GM12878 (cell line): ENCODE measurements around the gene ZDHHC21. TPM values are rescaled to one million over a fixed set of nuclear protein-coding genes. Genes with fewer than 3 reads are reported as not detected.

ENCODE experiments used
- ATAC-seq: fragments of 200-7000 bp; cut with Tn5 transposase; 3 replicates; pipeline ENCODE4 v1.9.1; 2020; ENCODE audit warnings: mild to moderate bottlenecking, moderate library complexity
- BruUV-seq: library from RNA; stranded (reverse); fragments of 400-500 nt; replicated peaks from 2 replicates; lab custom pipeline; 2021; lab: Mats Ljungman, UMichigan
- CTCF ChIA-PET: fragments of 300-600 bp; sonication (Branson Sonifier 250); formaldehyde crosslinking; extraction: SDS; loops from one replicate; lab custom pipeline; 2021; ENCODE audit warnings: inconsistent platforms; lab: Yijun Ruan, JAX
- POLR2A ChIA-PET: fragments of 350-600 bp; formaldehyde crosslinking; extraction: SDS; loops from one replicate; lab custom pipeline; 2021; ENCODE audit warnings: inconsistent platforms; lab: Charles Lee
- RAD21 ChIA-PET: fragments of 300-600 bp; sonication (Branson Sonifier 250); formaldehyde crosslinking; loops from one replicate; lab custom pipeline; 2023; ENCODE audit warnings: antibody characterized with exemption; ENCODE audit not compliant: unreplicated experiment; lab: Charles Lee
- SMC1A ChIA-PET: fragments of 300-600 bp; sonication (Branson Sonifier 250); formaldehyde crosslinking; loops from one replicate; lab custom pipeline; 2023; ENCODE audit not compliant: unreplicated experiment, uncharacterized antibody; lab: Charles Lee
- DNase-seq: peaks from one replicate; pipeline ENCODE4 v3.0.0-alpha.2; 2011; ENCODE audit warnings: low read depth, low spot score
- FAIRE-seq: peaks from 3 replicates; lab custom pipeline; 2011; peaks lifted over from hg19 to GRCh38; lab: Jason Lieb, UNC
- H2AFZ ChIP-seq: 2 replicates; pipeline ENCODE4 v1.6.0; 2011; ENCODE audit warnings: low read depth, low read length, control low read depth; ENCODE audit not compliant: control insufficient read depth
- H3K27ac ChIP-seq: 2 replicates; pipeline ENCODE4 v1.5.1; 2011; ENCODE audit warnings: control low read depth; ENCODE audit not compliant: control insufficient read depth, insufficient read depth
- H3K27me3 ChIP-seq, 2 experiments: replicated peaks in 1 of 2; 2 replicates each; pipeline versions ENCODE4 v1.6.0 to v1.6.1; 2011; ENCODE audit warnings: low read length in 1 of 2; ENCODE audit not compliant: control insufficient read depth in 2 of 2, insufficient read depth in 2 of 2
- H3K36me3 ChIP-seq, 2 experiments: 2 replicates each; pipeline ENCODE4 v1.5.1; 2011; ENCODE audit warnings: low read length in 1 of 2; ENCODE audit not compliant: control insufficient read depth in 2 of 2, insufficient read depth in 2 of 2
- H3K4me1 ChIP-seq: 2 replicates; pipeline ENCODE4 v1.6.1; 2011; ENCODE audit warnings: mild to moderate bottlenecking, low read length, moderate library complexity, mixed read lengths; ENCODE audit not compliant: control insufficient read depth, insufficient read depth
- H3K4me2 ChIP-seq: 2 replicates; pipeline ENCODE4 v1.6.0; 2011; ENCODE audit warnings: control low read depth; ENCODE audit not compliant: control insufficient read depth, insufficient read depth
- H3K4me3 ChIP-seq: fragments of 200-600 bp; sonication (generic); 2 replicates; pipeline ENCODE4 v1.5.1; 2016
- H3K79me2 ChIP-seq: 2 replicates; pipeline ENCODE4 v1.6.0; 2011; ENCODE audit warnings: low read length; ENCODE audit not compliant: control insufficient read depth, insufficient read depth
- H3K9ac ChIP-seq: 2 replicates; pipeline ENCODE4 v1.8.0; 2011; ENCODE audit warnings: low read length, control low read depth, mixed read lengths; ENCODE audit not compliant: control insufficient read depth, insufficient read depth
- H3K9me3 ChIP-seq: replicated peaks from 3 replicates; pipeline ENCODE4 v1.5.1; 2011; ENCODE audit warnings: mild to moderate bottlenecking, low read length; ENCODE audit not compliant: control insufficient read depth, insufficient read depth
- H4K20me1 ChIP-seq: 2 replicates; pipeline ENCODE4 v1.6.0; 2011; ENCODE audit not compliant: control insufficient read depth, insufficient read depth
- ATF7 ChIP-seq: fragments of 450-650 bp; IDR thresholded peaks from 2 replicates; pipeline ENCODE4 v1.6.1; 2016; ENCODE audit warnings: low read depth, mild to moderate bottlenecking
- CBX5 ChIP-seq: sonication (generic); IDR thresholded peaks from 2 replicates; pipeline ENCODE4 v1.6.1; 2016; ENCODE audit warnings: low read depth, moderate library complexity, mild to moderate bottlenecking, inconsistent platforms
- ETV6 ChIP-seq, 2 experiments: fragments of 450-650 bp in 1 of 2; IDR thresholded peaks in 1 of 2; conservative IDR thresholded peaks in 1 of 2; 2 replicates each; pipeline ENCODE4 v1.6.1; 2014; ENCODE audit warnings: antibody characterized with exemption in 1 of 2, borderline replicate concordance in 1 of 2, low read depth in 1 of 2, mild to moderate bottlenecking in 1 of 2, moderate library complexity in 1 of 2
- MAX ChIP-seq: IDR thresholded peaks from 2 replicates; pipeline ENCODE4 v1.6.1; 2012; ENCODE audit warnings: low read depth, low read length, improper control_type of control experiment
- MYC ChIP-seq: IDR thresholded peaks from 2 replicates; pipeline ENCODE4 v1.6.1; 2011; ENCODE audit warnings: mild to moderate bottlenecking, low read length, moderate library complexity, inconsistent platforms; ENCODE audit not compliant: insufficient read depth, insufficient replicate concordance, insufficient read length, severe bottlenecking
- POLR2A ChIP-seq: IDR thresholded peaks from 2 replicates; pipeline ENCODE4 v1.6.1; 2011; ENCODE audit warnings: low read depth, mild to moderate bottlenecking, low read length
- WGBS: methylation state at CpG from one replicate; pipeline ENCODE4 v1.1.6; 2016; ENCODE audit warnings: low lambda C conversion rate; ENCODE audit not compliant: insufficient replicate concordance, insufficient coverage; ENCODE audit errors: missing lambda C conversion rate; 5-methylcytosine and 5-hydroxymethylcytosine counted together
- in situ Hi-C: fragments of 300-500 bp; cut with MboI; formaldehyde crosslinking; loops from 9 replicates; pipeline ENCODE4 v1.14.3; 2018; ENCODE audit warnings: mixed read lengths
- intact Hi-C: fragments of 100-400 bp; cut with micrococcal nuclease; formaldehyde crosslinking; loops from one replicate; pipeline ENCODE4 v1.14.2; 2022; ENCODE audit not compliant: unreplicated experiment
- polyA plus RNA-seq, 11 experiments: library from polyadenylated mRNA; depleted of rRNA in 4 of 11; unstranded in 6 of 11; stranded (reverse) in 5 of 11; fragments of >200 nt; fragmentation: Nextera tagmentation in 4 of 11; fragmentation: Illumina TruSeq in 1 of 11; extraction: Ambion mirVana in 4 of 11; extraction: Trizol in 1 of 11; gene quantifications; 1 replicate in 1 of 11; 2 replicates in 10 of 11; pipeline versions ENCODE4 v1.2.1 to v1.2.3, GENCODE V29; 2011 to 2016; ENCODE audit warnings: inconsistent platforms in 2 of 11, missing spikeins in 2 of 11, low read depth in 1 of 11
- total RNA-seq, 4 experiments: library from RNA; depleted of rRNA in 3 of 4; stranded (reverse); fragments of >200 nt in 3 of 4; fragmentation: Illumina TruSeq in 1 of 4; extraction: Trizol in 1 of 4; gene quantifications; 2 replicates each; pipeline versions ENCODE4 v1.2.1 to v1.2.3, GENCODE V29; 2013 to 2021
- TF ChIP-seq, protein P1 (sequence below): IDR thresholded peaks from 2 replicates; pipeline ENCODE4 v1.6.1; 2011; ENCODE audit warnings: low read depth, mild to moderate bottlenecking, low read length, moderate library complexity, borderline replicate concordance; ENCODE audit errors: extremely low read depth

ZDHHC21 gene
- total and polyA plus RNA-seq, 10 of the 15 experiments (the other 5 are each of a cell fraction or from before 2014, with no cell fraction given): 2.6 to 14.6 (median 9.1) TPM

- no peak overlapping the region for H3K4me3 ChIP-seq
- peaks cover 0 to 12% of the 10 kb centered on the region in 2 experiments; a peak in 1 of 4 replicates for H3K36me3 ChIP-seq
- no peaks in the 10 kb centered on the region for H4K20me1 ChIP-seq
- ChIA-PET POLR2A (no interaction called here), SMC1A (no interaction called here), RAD21 (no interaction called here), CTCF (no interaction called here)
- no peak overlapping the region for H3K9ac ChIP-seq
- no peak for TF ChIP-seq ETV6 (conservative IDR thresholded peaks at IDR 0.05 in 1 of 2, IDR thresholded peaks at IDR 0.05 in 1 of 2; ENCODE audit: borderline replicate concordance in 1 of 2, low read depth in 1 of 2)
- FAIRE-seq: no peak
- WGBS: 95% methylated on average over 3 of the region's 3 CpGs
- H3K4me2 ChIP-seq: no peak overlapping the region
- no peak overlapping the region for H2AFZ ChIP-seq
- DNase-seq: no peak
- in situ Hi-C loops (no loop called here), intact Hi-C loops (no loop called here)
- no TSS peak for BruUV-seq
- no peak overlapping the region for H3K27ac ChIP-seq
- no peaks in the 10 kb centered on the region for H3K27me3 ChIP-seq
- peaks cover 3% of the 10 kb centered on the region; the same call in 1 of the 2 replicates for H3K79me2 ChIP-seq
- no peak for ATAC-seq
- H3K4me1 ChIP-seq: no peaks in the 10 kb centered on the region
- H3K9me3 ChIP-seq: no peaks in the 10 kb centered on the region
These were observed 14.5 kb downstream of the ZDHHC21 start for GRCh38 chr9:14678776-14679175.

GRCh38 chr9:14677872-14678271 lies 15.4 kb downstream of the ZDHHC21 start:
- Histone ChIP-seq H3K9ac (no peak overlapping the region), H3K36me3 (peaks cover 0 to 12% of the 10 kb centered on the region in 2 experiments; a peak in 1 of 4 replicates)
- CTCF ChIA-PET: interaction anchor here (1.4 to 2.4 kb wide), 2 partner anchors 11 to 17 kb away, joined by 3 to 15 read pairs; no protein-coding TSS in a partner anchor
- TF ChIP-seq POLR2A (no peak), CBX5 (no peak), MYC (no peak), MAX (no peak), ATF7 (no peak)
- TF ChIP-seq, protein P1, sequence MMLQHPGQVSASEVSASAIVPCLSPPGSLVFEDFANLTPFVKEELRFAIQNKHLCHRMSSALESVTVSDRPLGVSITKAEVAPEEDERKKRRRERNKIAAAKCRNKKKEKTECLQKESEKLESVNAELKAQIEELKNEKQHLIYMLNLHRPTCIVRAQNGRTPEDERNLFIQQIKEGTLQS: no peak
- TF ChIP-seq, all 136 proteins: peak for 0
- ChIA-PET POLR2A (interaction anchor here (0.8 kb wide), 1 partner anchor 13 kb away, joined by 4 read pairs; no protein-coding TSS in a partner anchor), SMC1A (interaction anchor here (1.3 to 3.9 kb wide), 3 partner anchors 10 to 63 kb away, joined by 3 to 25 read pairs (median 5); no protein-coding TSS in a partner anchor), RAD21 (no interaction called here)
- H2AFZ ChIP-seq: no peak overlapping the region
- H3K27ac ChIP-seq: no peak overlapping the region
- no peaks in the 10 kb centered on the region for H3K4me1 ChIP-seq
- H4K20me1 ChIP-seq: no peaks in the 10 kb centered on the region
- intact Hi-C loops (no loop called here), in situ Hi-C loops (no loop called here)
- ATAC-seq (no peak), FAIRE-seq (no peak), DNase-seq (no peak)
- H3K4me3 ChIP-seq: no peak overlapping the region
- peaks cover 3% of the 10 kb centered on the region; the same call in 1 of the 2 replicates for H3K79me2 ChIP-seq
- no peak overlapping the region for H3K4me2 ChIP-seq
- BruUV-seq: no TSS peak
- WGBS: 100% methylated on average over 6 of the region's 6 CpGs
- no peaks in the 10 kb centered on the region for H3K27me3 ChIP-seq
- no peaks in the 10 kb centered on the region for H3K9me3 ChIP-seq
